SKM-1 treated with dmso at 0.1 percent for 144 hours (cell line): ENCODE measurements around the gene GTF2H3.
"Not testable (repeated sequence)": the region's sequence is repeated elsewhere in the genome, so short reads cannot be mapped to it uniquely, and the experiment has no call there.

Source experiments
- DNase-seq: peaks from one replicate; lab custom pipeline; 2025; ENCODE audit not compliant: unreplicated experiment; lab: John Stamatoyannopoulos, UW

Gene GTF2H3

DNA sequence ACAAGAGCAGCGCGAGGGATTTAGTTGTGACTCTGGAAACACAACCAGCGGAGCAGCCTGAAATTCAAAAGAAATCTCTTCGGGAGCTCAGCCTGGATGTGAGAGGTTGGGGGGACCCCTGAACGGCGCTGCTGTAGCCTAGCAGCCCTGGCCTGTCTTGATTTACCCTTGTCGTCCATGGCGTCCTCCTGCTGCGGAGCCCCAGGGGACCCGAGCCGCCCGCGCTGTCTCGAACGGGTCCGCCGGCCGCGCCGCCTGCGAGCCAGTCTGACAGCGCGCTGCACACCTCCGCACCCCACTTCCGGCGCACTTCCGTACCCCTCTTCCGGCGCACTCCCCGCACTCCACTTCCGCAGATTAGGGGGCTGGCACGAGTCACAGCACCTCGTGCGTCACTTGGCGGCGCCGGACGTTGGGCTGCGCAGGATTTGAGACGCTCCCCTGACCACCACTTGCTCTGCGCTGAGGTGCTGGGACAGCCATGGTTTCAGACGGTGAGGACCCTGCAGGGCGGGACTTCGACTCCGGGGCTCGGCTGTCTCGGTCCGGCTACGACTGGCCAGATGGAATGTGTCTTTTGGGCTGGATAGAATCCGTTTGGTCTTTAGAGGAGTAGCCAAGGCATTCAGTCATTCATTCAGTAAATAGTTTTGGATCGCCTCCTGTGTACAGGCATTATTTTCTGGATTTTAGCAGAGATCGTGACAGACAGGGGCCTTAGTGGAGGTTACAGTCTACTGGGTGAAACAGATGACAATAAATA, at the start of gene GTF2H3, which contains the start of gene EIF2B1:
GTF2H3 (plus strand) TSS at position 451 of the 763 bp plus-strand sequence; CDS start at position 482, 31 bp downstream.
EIF2B1 (minus strand) TSS at position 308 of the 763 bp plus-strand sequence; CDS start at position 179, 129 bp downstream.
- DNase-seq: peak; percentile 69

- no peak for DNase-seq
These were observed 41.7 kb upstream of the GTF2H3 start for GRCh38 chr12:123591702-123592481.

GRCh38 chr12:123595729-123596128, 37.9 kb upstream of the GTF2H3 start:
- DNase-seq: no peak

- no peak for DNase-seq
These were observed 36.5 kb upstream of the GTF2H3 start for GRCh38 chr12:123597100-123597499.

GRCh38 chr12:123598522-123598921, 35.1 kb upstream of the GTF2H3 start:
- no peak for DNase-seq

GRCh38 chr12:123599310-123599709, 34.3 kb upstream of the GTF2H3 start:
- DNase-seq: no peak

GRCh38 chr12:123599721-123600120, 33.9 kb upstream of the GTF2H3 start:
- DNase-seq: no peak

GRCh38 chr12:123601602-123602489, 31.8 kb upstream of the GTF2H3 start, which contains the start of gene DDX55:
Gene DDX55 (plus strand): TSS chr12:123602099. CDS start chr12:123602149, 50 bp downstream.
- DNase-seq: peak; percentile 38

GRCh38 chr12:123602651-123603195, 30.9 kb upstream of the GTF2H3 start:
- DNase-seq: no peak

GRCh38 chr12:123603495-123603894, 30.1 kb upstream of the GTF2H3 start:
- DNase-seq: not testable (repeated sequence)

- DNase-seq: no peak
These were observed 25.9 kb upstream of the GTF2H3 start for GRCh38 chr12:123607756-123608155.

GRCh38 chr12:123608182-123608581, 25.4 kb upstream of the GTF2H3 start:
- no peak for DNase-seq

GRCh38 chr12:123614110-123614509, 19.5 kb upstream of the GTF2H3 start:
- no peak for DNase-seq

DNA sequence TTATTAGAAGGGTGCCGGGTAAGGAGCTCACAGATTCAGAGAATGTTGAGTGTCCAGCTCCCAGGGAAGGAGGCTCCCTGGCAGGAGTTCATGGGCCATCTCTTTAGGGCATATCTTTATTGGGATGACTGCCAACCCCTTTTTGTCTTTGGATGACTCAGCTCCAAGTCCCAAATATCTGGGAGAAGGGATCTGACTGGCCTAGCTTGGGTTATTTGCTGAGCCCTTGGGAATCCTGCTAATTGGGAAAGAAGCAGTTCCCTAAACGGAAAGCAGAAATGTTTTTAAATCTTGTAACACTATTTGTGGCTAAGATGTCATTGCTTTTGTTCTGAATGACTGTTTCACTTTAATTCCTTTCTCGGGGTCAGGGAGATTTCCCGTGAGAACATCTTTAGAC, 19.1 kb upstream of the GTF2H3 start:
- no peak for DNase-seq

DNA sequence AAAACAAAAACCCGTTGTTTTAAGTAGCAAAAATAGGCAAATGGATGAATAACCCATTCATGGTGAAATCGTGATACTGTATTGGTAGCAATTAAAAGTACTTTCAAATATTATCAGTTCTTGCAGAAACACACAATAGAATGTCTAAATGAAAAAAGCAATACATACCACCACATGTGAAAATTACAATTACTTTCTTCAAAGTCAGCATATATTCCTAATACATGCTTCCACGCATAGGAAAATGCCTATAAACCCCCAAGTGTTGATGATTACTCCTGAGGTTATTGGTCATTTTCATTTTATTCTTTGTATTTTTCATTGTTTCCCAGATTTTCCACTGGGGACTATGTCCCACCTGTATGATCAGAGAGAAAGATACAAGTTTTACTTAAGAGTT, 16.5 kb upstream of the GTF2H3 start:
- no peak for DNase-seq

DNA sequence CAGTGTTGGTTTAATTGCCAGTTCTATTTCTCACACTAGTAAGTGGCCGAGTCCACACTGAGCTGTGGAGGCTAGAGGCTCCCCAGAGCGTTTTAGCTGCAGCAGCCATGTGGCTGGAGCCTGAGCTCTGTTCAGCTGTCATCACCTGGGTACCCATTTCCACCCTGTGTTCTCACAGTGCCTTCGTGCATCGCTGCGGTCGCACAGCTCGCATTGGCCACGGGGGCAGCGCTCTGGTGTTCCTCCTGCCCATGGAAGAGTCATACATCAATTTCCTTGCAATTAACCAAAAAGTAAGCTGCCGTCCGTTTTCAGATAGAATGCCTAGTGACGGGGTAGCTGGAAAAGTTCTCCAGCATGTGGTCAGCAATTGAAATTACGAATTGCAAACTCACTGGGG, 16.0 kb upstream of the GTF2H3 start:
- no peak for DNase-seq

DNA sequence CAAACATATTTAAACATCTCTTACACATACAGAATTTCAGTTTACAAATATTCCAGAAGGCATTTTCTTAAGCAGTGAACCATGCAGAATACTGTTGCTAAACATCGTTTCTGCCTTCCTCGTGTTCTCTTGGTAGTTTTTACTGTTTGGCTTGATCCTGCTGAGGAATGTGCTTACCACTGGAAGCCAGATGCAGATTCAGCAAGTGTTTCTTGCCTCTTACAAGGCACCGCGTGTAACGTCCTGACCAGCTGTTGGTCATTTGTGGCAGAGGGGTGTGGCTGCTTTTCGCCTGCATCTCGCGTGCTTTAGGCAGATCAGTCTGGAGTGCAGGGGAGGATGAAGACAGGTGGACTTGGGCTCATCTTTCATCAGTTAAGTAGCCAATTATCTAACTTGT, 12.5 kb upstream of the GTF2H3 start:
- no peak for DNase-seq

GRCh38 chr12:123621619-123622530, 11.8 kb upstream of the GTF2H3 start:
- no peak for DNase-seq

DNA sequence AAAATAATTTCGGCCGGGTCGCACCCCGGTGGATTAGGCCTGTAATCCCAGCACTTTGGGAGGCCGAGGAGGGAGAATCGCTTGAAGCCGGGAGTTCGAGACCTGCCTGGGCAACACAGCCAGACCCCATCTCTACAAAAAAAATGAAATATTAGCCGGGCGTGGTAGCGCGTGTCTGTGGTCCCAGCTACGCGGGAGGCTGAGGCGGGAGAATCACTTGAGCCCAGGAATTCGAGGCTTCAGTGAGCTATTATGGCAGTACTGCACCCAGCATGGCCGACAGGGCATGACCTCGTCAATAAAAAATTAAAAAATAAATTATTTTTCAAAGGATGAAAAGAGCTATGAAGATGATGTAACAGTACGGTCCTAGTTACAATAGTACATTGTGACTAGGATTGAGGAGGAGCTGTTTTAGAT, 523 bp downstream of the GTF2H3 start:
- no peak for DNase-seq

DNA sequence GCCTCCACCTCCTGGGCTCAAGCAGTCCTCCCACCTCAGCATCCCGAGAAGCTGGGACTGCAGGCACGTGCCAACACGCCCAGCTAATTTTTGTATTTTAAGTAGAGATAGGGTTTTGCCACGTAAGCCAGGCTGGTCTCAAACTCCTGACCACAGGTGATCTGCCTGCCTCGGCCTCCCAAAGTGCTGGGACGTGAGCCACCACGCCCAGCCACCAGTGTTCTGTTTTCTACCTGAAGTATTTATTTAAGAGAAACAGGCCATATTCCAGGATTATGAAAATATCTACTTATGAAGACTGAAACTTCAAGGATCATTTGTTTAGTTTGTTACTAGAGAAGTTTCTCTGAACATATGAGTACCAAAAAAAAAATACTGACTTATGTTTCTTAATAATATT, 10.3 kb downstream of the GTF2H3 start:
- no peak for DNase-seq
